Activated CD4-positive, alpha-beta memory T cell treated with anti-CD3 and anti-CD28 coated beads, Interleukin-2, amount 10 ng/mL, durations not matched to agents 7 days and 5 days (primary cell): ENCODE results near the gene SLC35G3. TPM values are rescaled to one million over a fixed set of nuclear protein-coding genes. Genes with fewer than 3 reads are reported as not detected.
"Not testable (repeated sequence)": the region's sequence is repeated elsewhere in the genome, so short reads cannot be mapped to it uniquely, and the experiment has no call there.

ENCODE experiments used
- CTCF ChIA-PET: fragments of 350-600 bp; sonication (Branson Sonifier 250); formaldehyde crosslinking; loops from one replicate; lab custom pipeline; 2021; ENCODE audit warnings: antibody characterized with exemption, inconsistent platforms; lab: Charles Lee
- POLR2A ChIA-PET: fragments of 350-600 bp; sonication (Branson Sonifier 250); formaldehyde crosslinking; loops from one replicate; lab custom pipeline; 2021; ENCODE audit warnings: antibody characterized with exemption; lab: Charles Lee
- DNase-seq: peaks from one replicate; pipeline ENCODE4 v3.0.0-alpha.2; 2020
- H3K27ac Mint-ChIP-seq: one replicate; pipeline ENCODE4 v1.8.0; 2021; ENCODE audit warnings: mild to moderate bottlenecking, mixed read lengths
- H3K27me3 Mint-ChIP-seq: one replicate; pipeline ENCODE4 v1.8.0; 2021; ENCODE audit warnings: mixed read lengths
- H3K36me3 Mint-ChIP-seq: one replicate; pipeline ENCODE4 v1.8.0; 2021; ENCODE audit warnings: low read depth, mixed read lengths
- H3K4me1 Mint-ChIP-seq: one replicate; pipeline ENCODE4 v1.8.0; 2021; ENCODE audit warnings: mixed read lengths
- H3K4me3 Mint-ChIP-seq: one replicate; pipeline ENCODE4 v1.8.0; 2021; ENCODE audit warnings: mild to moderate bottlenecking, mixed read lengths
- H3K9me3 Mint-ChIP-seq: one replicate; pipeline ENCODE4 v1.8.0; 2021; ENCODE audit warnings: mixed read lengths
- total RNA-seq, 2 experiments: library from RNA; stranded (reverse); gene quantifications; one replicate each; pipeline ENCODE4 v1.2.3, GENCODE V29; 2021

Gene SLC35G3
- total RNA-seq, 2 experiments from 2014 or later = not detected

DNA sequence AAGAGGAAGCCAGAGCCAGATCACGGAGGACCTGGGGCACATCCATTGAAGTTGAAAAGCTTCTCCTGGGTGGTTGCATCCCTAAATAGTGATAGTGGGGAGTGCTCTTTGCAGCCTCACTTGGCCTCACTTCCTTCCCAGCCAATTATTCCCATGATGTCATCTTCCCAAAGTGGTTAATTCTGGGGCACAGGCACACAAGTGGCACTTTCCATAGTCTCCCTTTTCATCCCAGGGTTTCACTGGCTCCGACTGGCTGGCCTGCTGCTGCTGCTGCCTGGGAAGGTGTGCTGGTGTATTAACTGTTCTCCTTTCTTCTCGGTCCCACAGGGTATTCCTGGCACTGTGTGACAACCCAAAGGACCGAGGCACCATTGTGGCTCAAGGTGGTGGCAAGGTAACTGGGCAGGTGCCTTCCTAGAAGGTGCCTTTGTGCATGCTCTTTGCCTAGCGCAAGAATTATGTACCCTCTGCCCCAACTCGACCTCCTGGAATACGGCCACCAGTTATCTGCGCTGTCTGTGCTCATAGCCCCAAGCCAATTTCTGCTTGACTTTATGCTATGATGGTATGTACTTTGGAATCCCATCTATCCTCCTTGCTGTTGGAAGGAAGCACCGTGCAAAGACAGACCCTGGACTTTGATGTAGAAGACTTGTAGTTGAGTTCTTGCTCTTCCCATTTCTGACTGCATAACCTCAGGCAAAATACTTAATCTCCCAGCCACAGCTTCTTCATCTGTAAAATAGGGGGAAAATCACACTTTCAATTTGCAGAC is 18.4 kb downstream of the SLC35G3 start:
- Mint-ChIP-seq H3K27me3 (no peaks in the 10 kb centered on the region), H3K4me1 (peaks cover 49% of the 10 kb centered on the region), H3K4me3 (no peak overlapping the region), H3K27ac (peak overlapping the region; percentile 21), H3K9me3 (peaks cover 7% of the 10 kb centered on the region), H3K36me3 (peaks cover 14% of the 10 kb centered on the region)
- POLR2A ChIA-PET = interaction anchor here (1.2 to 12.3 kb wide), 4 partner anchors 14 to 362 kb away, joined by 5 to 149 read pairs (median 38); partner anchors contain the start of genes SLFN12L and SLFN5
- DNase-seq = no peak
- CTCF ChIA-PET = interaction anchor here (1.7 kb wide), 1 partner anchor 38 kb away, joined by 5 read pairs; no protein-coding TSS in a partner anchor

DNA sequence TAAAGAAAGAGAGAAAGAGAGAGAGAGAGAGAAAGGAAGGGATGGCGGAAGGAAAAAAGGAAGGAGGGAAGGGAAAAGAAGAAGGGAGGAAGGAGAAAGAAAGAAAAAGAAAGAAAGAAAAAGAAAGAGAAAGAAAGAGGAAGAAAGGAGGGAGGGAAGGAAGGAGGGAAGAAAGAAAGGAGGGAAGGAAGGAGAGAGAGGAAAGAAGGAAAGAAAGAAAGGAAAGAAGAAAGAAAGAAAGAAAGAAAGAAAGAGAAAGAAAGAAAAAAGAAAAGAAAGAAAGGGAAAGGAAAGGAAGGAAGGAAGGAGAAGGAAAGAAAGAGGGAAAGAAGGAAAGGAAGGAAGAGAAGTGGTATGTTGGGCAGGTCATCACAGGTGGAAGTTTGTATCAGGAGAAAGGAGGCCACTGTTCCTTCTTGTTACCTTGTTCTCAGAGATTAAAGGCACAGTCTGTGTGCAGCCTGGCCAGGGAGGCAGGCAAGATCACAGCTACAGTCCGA is 19.3 kb downstream of the SLC35G3 start:
- Mint-ChIP-seq H3K27me3 (no peaks in the 10 kb centered on the region), H3K4me3 (no peak overlapping the region), H3K4me1 (peaks cover 49% of the 10 kb centered on the region), H3K27ac (no peak overlapping the region), H3K9me3 (peaks cover 7% of the 10 kb centered on the region), H3K36me3 (peaks cover 14% of the 10 kb centered on the region)
- DNase-seq = no peak
- POLR2A ChIA-PET = interaction anchor here (1.0 to 12.3 kb wide), 5 partner anchors 13 to 362 kb away, joined by 3 to 149 read pairs (median 5); partner anchors contain the start of gene SLFN5
- CTCF ChIA-PET = interaction anchor here (1.7 kb wide), 1 partner anchor 39 kb away, joined by 5 read pairs; no protein-coding TSS in a partner anchor

DNA sequence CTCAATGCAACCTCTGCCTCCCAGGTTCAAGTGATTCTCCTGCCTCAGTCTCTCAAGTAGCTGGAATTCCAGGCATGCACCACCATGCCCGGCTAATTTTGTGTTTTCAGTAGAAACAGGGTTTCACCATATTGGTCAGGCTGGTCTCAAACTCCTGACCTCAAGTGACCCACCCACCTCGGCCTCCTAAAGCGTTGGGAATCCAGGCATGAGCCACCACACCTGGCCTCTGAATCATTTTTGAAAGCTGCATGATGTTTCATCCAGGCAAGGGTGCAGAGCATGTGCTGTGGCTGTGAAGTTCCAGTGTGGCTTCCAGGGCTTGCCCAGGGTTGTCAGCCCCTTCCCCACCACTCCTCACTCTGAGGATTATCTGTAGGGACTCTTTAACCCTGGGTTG is 21.9 kb downstream of the SLC35G3 start:
- not testable (repeated sequence) for H3K4me3 Mint-ChIP-seq, H3K9me3 Mint-ChIP-seq, DNase-seq, H3K36me3 Mint-ChIP-seq, H3K27me3 Mint-ChIP-seq, H3K27ac Mint-ChIP-seq
- ChIA-PET POLR2A (interaction anchor here (1.6 to 12.3 kb wide), 2 partner anchors 42 to 69 kb away, joined by 8 to 149 read pairs; partner anchors contain the start of gene SLFN5), CTCF (interaction anchor here (0.8 to 1.1 kb wide), 3 partner anchors 141 to 575 kb away, joined by 3 read pairs; partner anchors contain the start of gene SLFN12L)
- peaks cover 34% of the 10 kb centered on the region for H3K4me1 Mint-ChIP-seq

DNA sequence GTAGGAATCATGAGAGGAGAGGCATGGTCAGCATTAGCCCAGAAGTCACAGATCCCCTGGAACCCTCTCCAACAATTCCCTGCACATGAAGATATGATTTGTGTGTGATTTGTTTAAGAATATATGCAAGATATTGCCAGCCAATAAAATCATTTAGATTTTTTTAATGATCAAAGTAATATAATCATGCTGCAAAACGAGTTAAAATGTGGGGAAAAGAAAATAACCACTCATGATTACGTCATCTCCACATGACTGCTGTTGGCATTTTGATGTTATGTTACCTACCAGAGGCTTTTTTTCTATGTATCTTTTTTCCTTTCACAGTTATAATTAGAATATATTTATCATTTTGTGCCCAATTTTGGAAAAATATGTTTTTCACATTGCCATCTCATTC is 22.4 kb downstream of the SLC35G3 start:
- Mint-ChIP-seq H3K27me3 (no peaks in the 10 kb centered on the region), H3K4me3 (no peak overlapping the region), H3K36me3 (no peaks in the 10 kb centered on the region), H3K27ac (peak overlapping the region; percentile 26), H3K4me1 (peaks cover 29% of the 10 kb centered on the region), H3K9me3 (no peaks in the 10 kb centered on the region)
- ChIA-PET CTCF (interaction anchor here (1.0 kb wide), 1 partner anchor 576 kb away, joined by 4 read pairs; no protein-coding TSS in a partner anchor), POLR2A (interaction anchor here (1.0 to 12.3 kb wide), 6 partner anchors 42 to 367 kb away, joined by 3 to 149 read pairs (median 12); partner anchors contain the start of gene SLFN5)
- DNase-seq = no peak

DNA sequence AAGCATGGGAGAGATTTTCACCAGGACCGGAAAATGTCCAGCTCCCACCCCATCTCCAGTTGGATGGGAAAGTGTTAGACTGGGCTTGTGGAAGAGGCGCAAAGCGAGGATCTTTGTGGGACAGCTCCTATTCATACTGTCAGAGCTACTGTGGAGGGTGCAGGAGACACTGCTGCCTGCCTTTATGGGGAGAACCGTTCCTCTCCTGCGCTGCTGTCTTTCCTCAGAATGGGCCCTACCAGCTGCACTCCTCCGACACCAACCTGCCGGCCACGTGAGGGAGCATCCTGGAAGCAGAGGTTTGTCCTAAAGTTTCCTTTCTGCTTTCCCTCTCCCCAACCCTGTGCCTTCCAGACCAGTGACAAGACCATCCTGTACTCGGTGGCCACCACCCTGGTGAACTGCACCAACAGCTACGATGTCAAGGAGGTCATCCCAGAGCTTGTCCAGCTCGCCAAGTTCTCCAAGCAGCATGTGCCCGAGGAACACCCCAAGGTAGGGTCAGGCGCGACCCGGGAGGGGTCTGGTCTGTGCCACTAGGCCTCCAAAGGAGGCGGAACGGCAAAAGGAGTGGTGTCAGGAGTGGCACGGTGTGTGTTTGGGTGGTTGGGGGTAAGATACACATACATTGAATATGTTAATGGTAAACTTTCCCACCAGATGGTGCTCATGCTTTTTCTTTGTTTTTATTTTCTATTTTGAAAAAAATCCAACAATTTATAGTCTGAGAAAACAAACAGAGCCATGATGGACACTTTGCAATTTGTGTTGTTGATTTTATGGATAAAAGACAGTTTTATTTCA is 23.0 kb downstream of the SLC35G3 start:
- ChIA-PET POLR2A (interaction anchor here (1.0 to 2.7 kb wide), 7 partner anchors 10 to 417 kb away, joined by 3 to 16 read pairs (median 6); partner anchors contain the start of gene SLFN5), CTCF (interaction anchor here (0.7 to 1.5 kb wide), 10 partner anchors 42 to 577 kb away, joined by 3 to 8 read pairs (median 4); partner anchors contain the start of gene SLFN5)
- peaks cover 23% of the 10 kb centered on the region for H3K4me1 Mint-ChIP-seq
- no peak for DNase-seq
- H3K27ac Mint-ChIP-seq = peak overlapping the region; percentile 26
- H3K27me3 Mint-ChIP-seq = no peaks in the 10 kb centered on the region
- H3K9me3 Mint-ChIP-seq = no peaks in the 10 kb centered on the region
- no peaks in the 10 kb centered on the region for H3K36me3 Mint-ChIP-seq
- no peak overlapping the region for H3K4me3 Mint-ChIP-seq

DNA sequence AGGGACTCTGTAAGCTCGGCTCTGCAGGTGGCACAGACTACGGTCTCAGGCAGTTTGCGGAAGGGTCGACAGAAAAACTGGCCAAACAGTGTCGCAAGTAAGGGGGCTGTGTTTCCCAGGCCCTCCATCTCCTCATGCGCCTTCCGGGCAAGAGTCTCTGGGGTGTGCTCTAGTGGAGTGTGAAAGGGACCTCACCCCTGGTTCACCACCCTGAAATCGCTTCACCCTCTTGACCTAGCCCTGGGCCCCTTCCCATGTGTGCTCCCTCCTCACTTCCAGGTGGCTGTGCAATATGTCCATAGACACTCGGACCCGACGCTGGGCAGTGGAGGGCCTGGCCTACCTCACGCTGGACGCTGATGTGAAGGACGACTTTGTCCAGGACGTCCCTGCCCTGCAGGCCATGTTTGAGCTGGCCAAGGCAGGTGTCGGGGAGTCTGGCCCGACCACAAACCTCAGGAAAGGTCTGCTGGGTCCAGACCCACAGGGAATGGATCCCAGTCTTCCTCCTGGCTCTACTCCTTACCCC is 24.3 kb downstream of the SLC35G3 start:
- Mint-ChIP-seq H3K9me3 (no peaks in the 10 kb centered on the region), H3K27ac (no peak overlapping the region), H3K4me1 (peaks cover 19% of the 10 kb centered on the region), H3K27me3 (no peaks in the 10 kb centered on the region), H3K36me3 (no peaks in the 10 kb centered on the region), H3K4me3 (no peak overlapping the region)
- CTCF ChIA-PET = interaction anchor here (0.6 to 1.5 kb wide), 6 partner anchors 99 to 577 kb away, joined by 3 to 8 read pairs (median 4); no protein-coding TSS in a partner anchor
- DNase-seq = no peak
- POLR2A ChIA-PET = interaction anchor here (1.0 to 3.2 kb wide), 5 partner anchors 9 to 369 kb away, joined by 3 to 17 read pairs (median 15); partner anchors contain the start of gene SLFN5

DNA sequence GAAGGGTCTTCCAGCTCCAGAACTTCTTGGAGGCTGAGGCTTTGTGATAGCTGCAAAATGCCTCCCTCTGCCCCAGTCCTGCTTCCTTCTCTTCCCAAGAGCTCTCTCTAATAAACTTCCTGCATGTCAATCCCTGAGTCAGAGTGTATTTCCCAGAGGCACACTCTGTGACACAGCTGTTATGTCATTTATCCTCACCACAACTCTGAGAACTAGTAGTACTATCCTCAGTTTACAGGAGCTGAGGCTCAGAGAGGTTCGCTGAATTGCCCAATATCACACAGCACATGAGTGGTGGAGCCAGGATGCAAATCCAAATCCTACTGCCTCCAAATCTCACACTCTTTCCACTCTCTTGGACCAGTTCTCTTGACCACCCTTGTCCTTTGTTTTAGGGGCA is 26.5 kb downstream of the SLC35G3 start:
- DNase-seq = no peak
- ChIA-PET POLR2A (interaction anchor here (2.9 to 3.2 kb wide), 2 partner anchors 46 to 75 kb away, joined by 11 to 17 read pairs; partner anchors contain the start of gene SLFN5), CTCF (interaction anchor here (0.9 to 1.7 kb wide), 2 partner anchors 24 to 145 kb away, joined by 3 to 6 read pairs; no protein-coding TSS in a partner anchor)
- no peaks in the 10 kb centered on the region for H3K27me3 Mint-ChIP-seq
- H3K4me3 Mint-ChIP-seq = no peak overlapping the region
- H3K36me3 Mint-ChIP-seq = no peaks in the 10 kb centered on the region
- H3K4me1 Mint-ChIP-seq = peaks cover 24% of the 10 kb centered on the region
- H3K9me3 Mint-ChIP-seq = no peaks in the 10 kb centered on the region
- H3K27ac Mint-ChIP-seq = no peak overlapping the region

DNA sequence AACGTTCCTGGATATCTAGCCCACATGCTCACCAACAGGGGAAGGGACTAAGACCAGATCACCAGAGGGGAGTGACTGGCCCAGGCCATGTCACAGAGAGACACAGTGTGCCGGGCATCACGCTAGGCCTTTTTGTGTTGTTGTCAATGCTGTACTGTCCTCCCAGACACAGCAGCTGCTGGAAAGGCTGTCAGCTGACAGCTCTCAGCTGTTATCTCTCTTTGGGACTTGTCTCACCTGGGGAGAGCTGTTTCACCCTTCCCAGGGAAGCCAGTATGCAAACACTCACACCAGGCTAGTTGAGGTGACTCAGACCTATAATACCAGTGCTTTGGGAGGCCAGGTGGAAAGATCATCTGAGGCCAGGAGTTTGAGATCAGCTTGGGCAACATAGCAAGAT is 27.1 kb downstream of the SLC35G3 start:
- CTCF ChIA-PET = interaction anchor here (1.7 kb wide), 1 partner anchor 146 kb away, joined by 6 read pairs; no protein-coding TSS in a partner anchor
- Mint-ChIP-seq H3K4me1 (peaks cover 22% of the 10 kb centered on the region), H3K27ac (no peak overlapping the region), H3K27me3 (no peaks in the 10 kb centered on the region), H3K4me3 (no peak overlapping the region), H3K9me3 (no peaks in the 10 kb centered on the region), H3K36me3 (no peaks in the 10 kb centered on the region)
- no peak for DNase-seq
- POLR2A ChIA-PET = interaction anchor here (2.9 to 3.2 kb wide), 2 partner anchors 47 to 76 kb away, joined by 11 to 17 read pairs; partner anchors contain the start of gene SLFN5

DNA sequence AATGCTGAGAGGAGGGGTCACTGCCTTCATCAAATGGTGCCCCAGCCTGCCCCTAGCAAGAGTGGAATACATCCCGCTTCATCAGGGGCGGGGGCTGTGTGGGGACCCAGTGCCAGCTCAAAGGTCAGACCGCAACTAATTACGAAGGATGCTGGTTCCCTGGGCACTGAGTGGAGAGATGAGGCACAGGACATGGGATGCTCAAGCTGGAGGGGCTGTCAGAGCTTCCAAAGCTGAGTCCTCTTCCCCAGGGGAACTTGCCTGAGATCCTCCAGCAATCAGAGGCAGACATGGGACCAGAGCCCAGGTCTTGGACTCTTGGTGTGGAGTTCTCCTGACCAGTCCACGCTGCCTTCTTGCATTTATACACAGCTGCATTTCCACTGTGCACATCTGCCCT is 27.7 kb downstream of the SLC35G3 start:
- H3K9me3 Mint-ChIP-seq = no peaks in the 10 kb centered on the region
- H3K27me3 Mint-ChIP-seq = no peaks in the 10 kb centered on the region
- ChIA-PET CTCF (interaction anchor here (0.6 kb wide), 2 partner anchors 397 to 604 kb away, joined by 3 to 4 read pairs; no protein-coding TSS in a partner anchor), POLR2A (interaction anchor here (2.1 to 3.2 kb wide), 3 partner anchors 47 to 77 kb away, joined by 11 to 17 read pairs (median 13); partner anchors contain the start of gene SLFN5)
- no peak for DNase-seq
- no peak overlapping the region for H3K27ac Mint-ChIP-seq
- H3K4me3 Mint-ChIP-seq = no peak overlapping the region
- no peaks in the 10 kb centered on the region for H3K36me3 Mint-ChIP-seq
- peaks cover 23% of the 10 kb centered on the region for H3K4me1 Mint-ChIP-seq

DNA sequence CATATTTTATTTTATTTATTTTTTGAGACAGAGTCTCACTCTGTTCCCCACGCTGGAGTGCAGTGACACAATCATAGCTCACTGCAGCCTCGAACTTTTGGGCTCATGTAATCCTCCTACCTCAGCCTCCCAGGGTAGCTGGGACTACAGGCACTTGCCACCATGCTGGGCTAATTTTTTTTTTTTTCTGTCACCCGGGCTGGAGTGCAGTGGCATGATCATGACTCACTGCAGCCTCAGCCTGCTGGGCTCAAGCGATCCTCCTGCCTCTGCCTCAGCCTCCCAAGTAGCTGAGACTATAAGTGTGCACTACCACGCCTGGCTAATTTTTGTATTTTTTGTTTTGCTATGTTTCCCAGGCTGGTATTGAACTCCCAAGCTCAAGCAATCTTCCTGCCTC is 29.5 kb downstream of the SLC35G3 start:
- no peak for DNase-seq
- Mint-ChIP-seq H3K36me3 (peaks cover 7% of the 10 kb centered on the region), H3K9me3 (peaks cover 7% of the 10 kb centered on the region), H3K4me3 (no peak overlapping the region), H3K4me1 (peaks cover 39% of the 10 kb centered on the region), H3K27ac (no peak overlapping the region), H3K27me3 (no peaks in the 10 kb centered on the region)
- CTCF ChIA-PET = no interaction called here
- POLR2A ChIA-PET = interaction anchor here (0.6 to 2.1 kb wide), 3 partner anchors 48 to 79 kb away, joined by 3 to 13 read pairs (median 4); partner anchors contain the start of gene SLFN5

DNA sequence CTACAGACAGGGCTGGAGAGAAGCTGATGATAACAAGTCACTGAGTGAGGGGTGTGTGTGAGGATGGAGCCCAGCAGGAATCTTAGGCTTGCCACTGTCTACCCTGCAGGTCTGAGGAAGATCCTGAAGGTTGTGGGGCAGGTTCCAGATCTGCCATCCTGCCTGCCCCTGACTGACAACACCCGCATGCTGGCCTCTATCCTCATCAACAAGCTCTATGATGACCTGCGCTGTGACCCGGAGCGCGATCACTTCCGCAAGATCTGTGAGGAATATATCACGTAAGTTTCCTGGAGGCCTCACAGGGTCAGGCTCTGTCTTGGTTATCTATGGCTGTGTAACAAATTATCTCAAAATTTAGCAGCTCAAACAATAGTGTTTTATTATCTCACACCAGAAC is 30.3 kb downstream of the SLC35G3 start:
- ChIA-PET POLR2A (interaction anchor here (1.0 to 1.7 kb wide), 2 partner anchors 79 to 373 kb away, joined by 3 to 6 read pairs; partner anchors contain the start of genes SLFN12L and SLFN5), CTCF (no interaction called here)
- peaks cover 7% of the 10 kb centered on the region for H3K36me3 Mint-ChIP-seq
- peaks cover 7% of the 10 kb centered on the region for H3K9me3 Mint-ChIP-seq
- DNase-seq = no peak
- H3K4me1 Mint-ChIP-seq = peaks cover 43% of the 10 kb centered on the region
- H3K27me3 Mint-ChIP-seq = no peaks in the 10 kb centered on the region
- H3K4me3 Mint-ChIP-seq = no peak overlapping the region
- H3K27ac Mint-ChIP-seq = no peak overlapping the region
